GM23248 (cell line): ENCODE results near the gene TMEM201. TPM values are rescaled to one million over a fixed set of nuclear protein-coding genes. Genes with fewer than 3 reads are reported as not detected.

Experiments
- DNase-seq: peaks from one replicate; pipeline ENCODE4 v3.0.0-alpha.2; 2015
- H2AFZ ChIP-seq: fragments of 200-600 bp; sonication (generic); 2 replicates; pipeline ENCODE4 v1.6.1; 2016; ENCODE audit warnings: antibody characterized with exemption
- H3F3A ChIP-seq: fragments of 200-600 bp; sonication (generic); 2 replicates; pipeline ENCODE4 v1.6.1; 2016; ENCODE audit warnings: mild to moderate bottlenecking, antibody characterized with exemption, mixed run types; ENCODE audit not compliant: insufficient read depth
- H3K27ac ChIP-seq: fragments of 200-600 bp; sonication (generic); 2 replicates; pipeline ENCODE4 v1.5.1; 2016; ENCODE audit warnings: mild to moderate bottlenecking
- H3K27me3 ChIP-seq: fragments of 200-600 bp; sonication (generic); replicated peaks from 2 replicates; pipeline ENCODE4 v1.6.1; 2016; ENCODE audit warnings: mild to moderate bottlenecking; ENCODE audit not compliant: insufficient read depth
- H3K36me3 ChIP-seq: fragments of 200-600 bp; sonication (generic); 2 replicates; pipeline ENCODE4 v1.6.1; 2016; ENCODE audit warnings: low read depth, mild to moderate bottlenecking
- H3K4me1 ChIP-seq: fragments of 200-600 bp; sonication (generic); 2 replicates; pipeline ENCODE4 v1.6.1; 2016; ENCODE audit warnings: mild to moderate bottlenecking; ENCODE audit not compliant: insufficient read depth
- H3K4me2 ChIP-seq: fragments of 200-600 bp; sonication (generic); one replicate; pipeline ENCODE4 v1.6.1; 2016; ENCODE audit warnings: mild to moderate bottlenecking; ENCODE audit not compliant: unreplicated experiment
- H3K4me3 ChIP-seq: fragments of 200-600 bp; sonication (generic); 2 replicates; pipeline ENCODE4 v1.5.1; 2016; ENCODE audit warnings: mild to moderate bottlenecking
- H3K79me2 ChIP-seq: fragments of 200-600 bp; sonication (generic); 2 replicates; pipeline ENCODE4 v1.6.1; 2016; ENCODE audit warnings: mild to moderate bottlenecking; ENCODE audit not compliant: insufficient read depth
- H3K9ac ChIP-seq: fragments of 200-600 bp; sonication (generic); 2 replicates; pipeline ENCODE4 v1.6.1; 2016; ENCODE audit warnings: mild to moderate bottlenecking
- H3K9me2 ChIP-seq: fragments of 200-600 bp; sonication (generic); 2 replicates; pipeline ENCODE4 v1.6.1; 2016; ENCODE audit warnings: mixed run types, mild to moderate bottlenecking, moderate library complexity; ENCODE audit not compliant: insufficient read depth
- H3K9me3 ChIP-seq: fragments of 200-600 bp; sonication (generic); one replicate; pipeline ENCODE4 v1.6.1; 2017; ENCODE audit warnings: low read depth
- H4K20me1 ChIP-seq: fragments of 200-600 bp; sonication (generic); 2 replicates; pipeline ENCODE4 v1.6.0; 2016; ENCODE audit not compliant: insufficient read depth
- EZH2 ChIP-seq: fragments of 200-600 bp; sonication (generic); IDR thresholded peaks from 2 replicates; pipeline ENCODE4 v1.6.1; 2018; ENCODE audit warnings: antibody characterized with exemption, mild to moderate bottlenecking; ENCODE audit not compliant: insufficient read depth, poor library complexity, severe bottlenecking
- EZH2phosphoT487 ChIP-seq: fragments of 200-600 bp; sonication (generic); IDR thresholded peaks from 2 replicates; pipeline ENCODE4 v1.6.1; 2018; ENCODE audit warnings: antibody characterized with exemption, moderate library complexity, mild to moderate bottlenecking, low read depth; ENCODE audit not compliant: insufficient read depth
- WGBS, 2 experiments: methylation state at CpG; one replicate each; pipeline ENCODE4 v1.1.6; 2015 to 2017; ENCODE audit warnings: low lambda C conversion rate in 2 of 2, low coverage in 1 of 2; ENCODE audit errors: missing lambda C conversion rate in 2 of 2; 5-methylcytosine and 5-hydroxymethylcytosine counted together
- in situ Hi-C: fragments of 300-500 bp; cut with MboI; formaldehyde crosslinking; loops from 2 replicates; pipeline ENCODE4 v1.15.0; 2020
- polyA plus RNA-seq: library from polyadenylated mRNA; unstranded; fragments of >200 nt; fragmentation: Nextera tagmentation; extraction: Ambion mirVana; gene quantifications from 2 replicates; pipeline ENCODE4 v1.2.1, GENCODE V29; 2016
- total RNA-seq: library from RNA; depleted of rRNA; stranded (reverse); fragments of >200 nt; shearing (Covaris generic); gene quantifications from 2 replicates; pipeline ENCODE4 v1.2.3, GENCODE V29; 2014

Gene TMEM201
- total and polyA plus RNA-seq, 2 experiments from 2014 or later, result 5.7 to 6.7 TPM

GRCh38 chr1:9573723-9574122 is 15.0 kb upstream of the TMEM201 start:
- no peak overlapping the region for H3K4me2 ChIP-seq
- no peak overlapping the region for H3K9ac ChIP-seq
- 95 to 98% methylated on average over 2 of the region's 2 CpGs for WGBS, 2 experiments
- H3F3A ChIP-seq, result no peaks in the 10 kb centered on the region
- no peaks in the 10 kb centered on the region for H3K4me1 ChIP-seq
- no peaks in the 10 kb centered on the region for H3K9me3 ChIP-seq
- H2AFZ ChIP-seq, result no peak overlapping the region
- DNase-seq, result peak; percentile 58
- TF ChIP-seq EZH2 (no peak), EZH2phosphoT487 (no peak)
- H3K9me2 ChIP-seq, result no peaks in the 10 kb centered on the region
- H3K27me3 ChIP-seq, result no peaks in the 10 kb centered on the region
- no peaks in the 10 kb centered on the region for H3K79me2 ChIP-seq
- no peak overlapping the region for H3K4me3 ChIP-seq
- no peaks in the 10 kb centered on the region for H4K20me1 ChIP-seq
- H3K36me3 ChIP-seq, result no peaks in the 10 kb centered on the region
- in situ Hi-C loops, result no loop called here
- no peak overlapping the region for H3K27ac ChIP-seq

- DNase-seq, result no peak
- Histone ChIP-seq H3K27ac (no peak overlapping the region), H3K27me3 (no peaks in the 10 kb centered on the region), H4K20me1 (no peaks in the 10 kb centered on the region), H3K36me3 (no peaks in the 10 kb centered on the region), H3K4me3 (no peak overlapping the region), H3K9me3 (no peaks in the 10 kb centered on the region), H3F3A (no peaks in the 10 kb centered on the region), H3K4me1 (no peaks in the 10 kb centered on the region), H2AFZ (no peak overlapping the region), H3K4me2 (no peak overlapping the region), H3K9me2 (no peaks in the 10 kb centered on the region), H3K9ac (no peak overlapping the region), H3K79me2 (no peaks in the 10 kb centered on the region)
- in situ Hi-C loops, result no loop called here
- 93 to 95% methylated on average over 6 of the region's 6 CpGs for WGBS, 2 experiments
- TF ChIP-seq EZH2, result no peak
- no peak for TF ChIP-seq EZH2phosphoT487
Measured at GRCh38 chr1:9575486-9575885, 13.2 kb upstream of the TMEM201 start.

GRCh38 chr1:9576903-9577302 is 11.8 kb upstream of the TMEM201 start:
- Histone ChIP-seq H3K9me2 (no peaks in the 10 kb centered on the region), H3K9ac (no peak overlapping the region), H3K27me3 (no peaks in the 10 kb centered on the region), H3K4me1 (no peaks in the 10 kb centered on the region), H3K27ac (no peak overlapping the region), H3K4me3 (no peak overlapping the region), H3K4me2 (no peak overlapping the region), H3K79me2 (no peaks in the 10 kb centered on the region), H3F3A (no peaks in the 10 kb centered on the region), H4K20me1 (no peaks in the 10 kb centered on the region), H2AFZ (no peak overlapping the region), H3K36me3 (0 out of 2 replicates have a peak, but pooled peaks cover 7% of the 10 kb centered on the region), H3K9me3 (no peaks in the 10 kb centered on the region)
- DNase-seq, result no peak
- TF ChIP-seq EZH2 (no peak), EZH2phosphoT487 (no peak)
- in situ Hi-C loops, result no loop called here
- WGBS, 2 experiments, result 93 to 94% methylated on average over 6 of the region's 6 CpGs

DNA sequence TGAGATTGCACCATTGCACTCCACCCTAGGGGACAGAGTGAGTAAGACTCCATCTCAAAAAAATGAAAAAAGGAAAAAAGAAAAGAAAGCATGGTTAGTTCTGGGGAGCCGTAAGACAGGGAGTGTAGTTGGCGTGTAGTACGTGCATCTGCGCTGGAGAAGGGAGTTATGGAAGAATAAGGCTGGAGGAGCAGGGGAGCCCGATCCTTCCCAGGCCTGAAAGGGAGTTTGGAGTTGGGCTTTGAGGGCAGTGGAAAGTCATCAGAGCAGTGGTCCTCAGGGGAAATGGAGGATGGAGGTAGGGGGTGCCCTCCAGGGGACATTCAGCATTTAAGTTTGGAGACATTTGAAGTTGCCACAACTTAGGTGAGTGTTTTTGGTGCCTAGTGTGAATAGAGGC is 11.3 kb upstream of the TMEM201 start:
- Histone ChIP-seq H3F3A (no peaks in the 10 kb centered on the region), H3K9me3 (no peaks in the 10 kb centered on the region), H3K9ac (no peak overlapping the region), H3K36me3 (0 out of 2 replicates have a peak, but pooled peaks cover 7% of the 10 kb centered on the region), H3K79me2 (no peaks in the 10 kb centered on the region), H3K4me3 (no peak overlapping the region), H4K20me1 (no peaks in the 10 kb centered on the region), H3K27me3 (no peaks in the 10 kb centered on the region), H3K9me2 (no peaks in the 10 kb centered on the region), H2AFZ (no peak overlapping the region), H3K4me2 (no peak overlapping the region), H3K27ac (no peak overlapping the region), H3K4me1 (no peaks in the 10 kb centered on the region)
- in situ Hi-C loops, result no loop called here
- 99 to 100% methylated on average over 5 of the region's 5 CpGs for WGBS, 2 experiments
- no peak for DNase-seq
- TF ChIP-seq EZH2, result no peak
- TF ChIP-seq EZH2phosphoT487, result no peak

- WGBS, 2 experiments, result 63 to 83% methylated on average over 2 of the region's 2 CpGs
- no peak overlapping the region for H3K4me2 ChIP-seq
- no peaks in the 10 kb centered on the region for H3K4me1 ChIP-seq
- H3F3A ChIP-seq, result no peaks in the 10 kb centered on the region
- H3K27ac ChIP-seq, result no peak overlapping the region
- no peaks in the 10 kb centered on the region for H3K27me3 ChIP-seq
- H3K9me3 ChIP-seq, result no peaks in the 10 kb centered on the region
- DNase-seq, result no peak
- no peaks in the 10 kb centered on the region for H3K9me2 ChIP-seq
- in situ Hi-C loops, result no loop called here
- no peak overlapping the region for H3K4me3 ChIP-seq
- H3K36me3 ChIP-seq, result 0 out of 2 replicates have a peak, but pooled peaks cover 7% of the 10 kb centered on the region
- TF ChIP-seq EZH2 (no peak), EZH2phosphoT487 (no peak)
- H4K20me1 ChIP-seq, result no peaks in the 10 kb centered on the region
- H2AFZ ChIP-seq, result no peak overlapping the region
- H3K9ac ChIP-seq, result no peak overlapping the region
- H3K79me2 ChIP-seq, result no peaks in the 10 kb centered on the region
Measured at GRCh38 chr1:9580942-9581341, 7.8 kb upstream of the TMEM201 start.
